ENCODE measurements around the gene TNS1. TPM values are rescaled to one million over a fixed set of nuclear protein-coding genes. Genes with fewer than 3 reads are reported as not detected.

TNS1 gene
- total RNA-seq, 1 experiment from 2014 or later: 4.5 TPM

DNA sequence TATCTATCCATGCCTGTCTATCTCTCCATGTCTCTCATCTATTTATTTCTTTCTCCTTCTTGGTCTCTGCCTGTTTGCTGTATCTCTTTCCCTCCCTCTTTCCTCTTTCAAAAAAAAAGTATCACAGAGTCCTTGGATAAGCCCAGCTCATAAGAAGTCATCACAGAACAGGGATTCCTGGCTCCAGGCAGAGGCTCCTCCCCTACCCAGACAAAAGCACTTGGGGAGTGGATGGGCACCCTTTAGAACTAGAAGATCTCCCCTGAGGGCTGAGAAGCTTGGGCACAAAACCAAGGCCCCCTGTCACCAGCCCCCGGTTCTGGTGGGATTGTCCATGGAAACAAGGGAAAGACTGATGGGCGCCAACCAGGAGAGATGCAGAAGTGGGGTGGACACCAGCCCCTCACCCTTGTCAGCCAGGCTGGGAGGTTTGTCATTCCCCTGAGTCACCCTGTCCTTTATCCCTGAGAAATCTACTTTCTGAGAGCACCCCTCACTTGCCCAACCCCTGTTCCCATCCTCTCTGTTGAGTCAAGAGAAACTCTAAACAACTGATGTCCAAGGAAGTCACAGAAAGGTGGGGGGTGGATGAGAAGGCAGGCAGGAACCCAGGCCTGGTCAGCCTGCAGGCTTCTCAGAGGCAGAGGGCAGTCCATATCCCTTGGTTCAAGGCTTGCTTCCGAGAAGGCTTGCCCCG is 127.1 kb downstream of the TNS1 start:
- CTCF ChIA-PET: interaction anchor here (0.9 to 1.1 kb wide), 2 partner anchors 9 to 112 kb away, joined by 3 to 4 read pairs; no protein-coding TSS in a partner anchor
- ATAC-seq (no peak), DNase-seq (ENCODE audit: low spot score) (no peak)
- Mint-ChIP-seq H3K4me1 (peaks cover 32% of the 10 kb centered on the region), H3K4me3 (no peak overlapping the region), H3K36me3 (no peaks in the 10 kb centered on the region), H3K27me3 (ENCODE audit: low read depth) (no peaks in the 10 kb centered on the region), H3K27ac (no peak overlapping the region), H3K9me3 (no peaks in the 10 kb centered on the region)
- POLR2A ChIA-PET: no interaction called here
- TF ChIP-seq CBFB (CRISPR knock-in tag; IDR thresholded peaks at IDR 0.05; ENCODE audit: low read depth) (no peak), ZNF396 (CRISPR knock-in tag; IDR thresholded peaks at IDR 0.05; ENCODE audit: borderline replicate concordance) (no peak), ZNF121 (CRISPR knock-in tag; IDR thresholded peaks at IDR 0.05) (no peak), TCF7 (CRISPR knock-in tag; IDR thresholded peaks at IDR 0.05; ENCODE audit: low read depth) (no peak), GTF2I (CRISPR knock-in tag; conservative IDR thresholded peaks at IDR 0.05) (no peak), ZNF512 (CRISPR knock-in tag; IDR thresholded peaks at IDR 0.05; ENCODE audit: borderline replicate concordance) (no peak), ZNF317 (CRISPR knock-in tag; IDR thresholded peaks at IDR 0.05; ENCODE audit: borderline replicate concordance, low read depth) (no peak), RORB (CRISPR knock-in tag; IDR thresholded peaks at IDR 0.05) (no peak), NR1H2 (CRISPR knock-in tag; IDR thresholded peaks at IDR 0.05) (no peak)
- TF ChIP-seq, protein P1, sequence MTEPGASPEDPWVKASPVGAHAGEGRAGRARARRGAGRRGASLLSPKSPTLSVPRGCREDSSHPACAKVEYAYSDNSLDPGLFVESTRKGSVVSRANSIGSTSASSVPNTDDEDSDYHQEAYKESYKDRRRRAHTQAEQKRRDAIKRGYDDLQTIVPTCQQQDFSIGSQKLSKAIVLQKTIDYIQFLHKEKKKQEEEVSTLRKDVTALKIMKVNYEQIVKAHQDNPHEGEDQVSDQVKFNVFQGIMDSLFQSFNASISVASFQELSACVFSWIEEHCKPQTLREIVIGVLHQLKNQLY (CRISPR knock-in tag; IDR thresholded peaks at IDR 0.05): no peak
- TF ChIP-seq, protein P2, sequence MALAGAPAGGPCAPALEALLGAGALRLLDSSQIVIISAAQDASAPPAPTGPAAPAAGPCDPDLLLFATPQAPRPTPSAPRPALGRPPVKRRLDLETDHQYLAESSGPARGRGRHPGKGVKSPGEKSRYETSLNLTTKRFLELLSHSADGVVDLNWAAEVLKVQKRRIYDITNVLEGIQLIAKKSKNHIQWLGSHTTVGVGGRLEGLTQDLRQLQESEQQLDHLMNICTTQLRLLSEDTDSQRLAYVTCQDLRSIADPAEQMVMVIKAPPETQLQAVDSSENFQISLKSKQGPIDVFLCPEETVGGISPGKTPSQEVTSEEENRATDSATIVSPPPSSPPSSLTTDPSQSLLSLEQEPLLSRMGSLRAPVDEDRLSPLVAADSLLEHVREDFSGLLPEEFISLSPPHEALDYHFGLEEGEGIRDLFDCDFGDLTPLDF (CRISPR knock-in tag; IDR thresholded peaks at IDR 0.05): no peak
- TF ChIP-seq, protein P3, sequence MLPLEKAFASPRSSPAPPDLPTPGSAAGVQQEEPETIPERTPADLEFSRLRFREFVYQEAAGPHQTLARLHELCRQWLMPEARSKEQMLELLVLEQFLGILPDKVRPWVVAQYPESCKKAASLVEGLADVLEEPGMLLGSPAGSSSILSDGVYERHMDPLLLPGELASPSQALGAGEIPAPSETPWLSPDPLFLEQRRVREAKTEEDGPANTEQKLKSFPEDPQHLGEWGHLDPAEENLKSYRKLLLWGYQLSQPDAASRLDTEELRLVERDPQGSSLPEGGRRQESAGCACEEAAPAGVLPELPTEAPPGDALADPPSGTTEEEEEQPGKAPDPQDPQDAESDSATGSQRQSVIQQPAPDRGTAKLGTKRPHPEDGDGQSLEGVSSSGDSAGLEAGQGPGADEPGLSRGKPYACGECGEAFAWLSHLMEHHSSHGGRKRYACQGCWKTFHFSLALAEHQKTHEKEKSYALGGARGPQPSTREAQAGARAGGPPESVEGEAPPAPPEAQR (CRISPR knock-in tag; IDR thresholded peaks at IDR 0.05): no peak
- TF ChIP-seq, protein P4, sequence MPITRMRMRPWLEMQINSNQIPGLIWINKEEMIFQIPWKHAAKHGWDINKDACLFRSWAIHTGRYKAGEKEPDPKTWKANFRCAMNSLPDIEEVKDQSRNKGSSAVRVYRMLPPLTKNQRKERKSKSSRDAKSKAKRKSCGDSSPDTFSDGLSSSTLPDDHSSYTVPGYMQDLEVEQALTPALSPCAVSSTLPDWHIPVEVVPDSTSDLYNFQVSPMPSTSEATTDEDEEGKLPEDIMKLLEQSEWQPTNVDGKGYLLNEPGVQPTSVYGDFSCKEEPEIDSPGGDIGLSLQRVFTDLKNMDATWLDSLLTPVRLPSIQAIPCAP (CRISPR knock-in tag; IDR thresholded peaks at IDR 0.05): no peak

- Mint-ChIP-seq H3K27ac (no peak overlapping the region), H3K36me3 (no peaks in the 10 kb centered on the region), H3K4me1 (peaks cover 26% of the 10 kb centered on the region), H3K4me3 (no peak overlapping the region), H3K9me3 (no peaks in the 10 kb centered on the region), H3K27me3 (ENCODE audit: low read depth) (no peaks in the 10 kb centered on the region)
- no peak for ATAC-seq
- DNase-seq (ENCODE audit: low spot score): no peak
- TF ChIP-seq JAZF1 (CRISPR knock-in tag; IDR thresholded peaks at IDR 0.05): no peak
- no peak for TF ChIP-seq ZNF121 (CRISPR knock-in tag; IDR thresholded peaks at IDR 0.05)
- CTCF ChIA-PET: interaction anchor here (0.9 to 2.1 kb wide), 4 partner anchors 10 to 113 kb away, joined by 3 to 9 read pairs (median 4); no protein-coding TSS in a partner anchor
- POLR2A ChIA-PET: no interaction called here
Measured at GRCh38 chr2:217875138-217875537, 127.7 kb downstream of the TNS1 start.

DNA sequence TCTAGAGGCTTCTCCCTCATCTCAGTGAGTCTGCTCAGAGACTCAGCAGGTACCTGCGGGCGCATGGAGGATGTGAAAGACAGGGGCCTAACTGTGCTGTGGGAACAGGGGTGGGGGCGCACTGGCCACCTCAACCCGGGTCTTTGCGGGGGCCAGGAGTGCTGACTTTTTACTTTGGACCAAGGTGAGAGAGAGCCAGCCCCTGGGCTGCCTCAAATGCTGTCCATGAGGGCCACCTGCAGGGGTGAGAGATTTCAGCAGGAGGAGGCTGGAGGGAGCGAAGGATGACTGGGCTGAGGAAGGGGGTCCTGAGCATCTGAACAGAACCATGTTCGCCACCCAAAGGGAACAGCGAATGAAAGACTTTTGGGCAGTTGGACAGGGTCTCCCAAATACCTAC is 129.4 kb downstream of the TNS1 start:
- peak; percentile 73 for ATAC-seq
- peak; percentile 24 for DNase-seq (ENCODE audit: low spot score)
- ChIA-PET POLR2A (no interaction called here), CTCF (interaction anchor here (1.5 to 2.1 kb wide), 3 partner anchors 13 to 84 kb away, joined by 4 to 9 read pairs (median 4); no protein-coding TSS in a partner anchor)
- no peaks in the 10 kb centered on the region for H3K27me3 Mint-ChIP-seq (ENCODE audit: low read depth)
- H3K36me3 Mint-ChIP-seq: no peaks in the 10 kb centered on the region
- H3K4me3 Mint-ChIP-seq: no peak overlapping the region
- H3K27ac Mint-ChIP-seq: no peak overlapping the region
- H3K9me3 Mint-ChIP-seq: no peaks in the 10 kb centered on the region
- no peak for TF ChIP-seq MXD4 (CRISPR knock-in tag; IDR thresholded peaks at IDR 0.05; ENCODE audit: borderline replicate concordance)
- TF ChIP-seq, protein P5, sequence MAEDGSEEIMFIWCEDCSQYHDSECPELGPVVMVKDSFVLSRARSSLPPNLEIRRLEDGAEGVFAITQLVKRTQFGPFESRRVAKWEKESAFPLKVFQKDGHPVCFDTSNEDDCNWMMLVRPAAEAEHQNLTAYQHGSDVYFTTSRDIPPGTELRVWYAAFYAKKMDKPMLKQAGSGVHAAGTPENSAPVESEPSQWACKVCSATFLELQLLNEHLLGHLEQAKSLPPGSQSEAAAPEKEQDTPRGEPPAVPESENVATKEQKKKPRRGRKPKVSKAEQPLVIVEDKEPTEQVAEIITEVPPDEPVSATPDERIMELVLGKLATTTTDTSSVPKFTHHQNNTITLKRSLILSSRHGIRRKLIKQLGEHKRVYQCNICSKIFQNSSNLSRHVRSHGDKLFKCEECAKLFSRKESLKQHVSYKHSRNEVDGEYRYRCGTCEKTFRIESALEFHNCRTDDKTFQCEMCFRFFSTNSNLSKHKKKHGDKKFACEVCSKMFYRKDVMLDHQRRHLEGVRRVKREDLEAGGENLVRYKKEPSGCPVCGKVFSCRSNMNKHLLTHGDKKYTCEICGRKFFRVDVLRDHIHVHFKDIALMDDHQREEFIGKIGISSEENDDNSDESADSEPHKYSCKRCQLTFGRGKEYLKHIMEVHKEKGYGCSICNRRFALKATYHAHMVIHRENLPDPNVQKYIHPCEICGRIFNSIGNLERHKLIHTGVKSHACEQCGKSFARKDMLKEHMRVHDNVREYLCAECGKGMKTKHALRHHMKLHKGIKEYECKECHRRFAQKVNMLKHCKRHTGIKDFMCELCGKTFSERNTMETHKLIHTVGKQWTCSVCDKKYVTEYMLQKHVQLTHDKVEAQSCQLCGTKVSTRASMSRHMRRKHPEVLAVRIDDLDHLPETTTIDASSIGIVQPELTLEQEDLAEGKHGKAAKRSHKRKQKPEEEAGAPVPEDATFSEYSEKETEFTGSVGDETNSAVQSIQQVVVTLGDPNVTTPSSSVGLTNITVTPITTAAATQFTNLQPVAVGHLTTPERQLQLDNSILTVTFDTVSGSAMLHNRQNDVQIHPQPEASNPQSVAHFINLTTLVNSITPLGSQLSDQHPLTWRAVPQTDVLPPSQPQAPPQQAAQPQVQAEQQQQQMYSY (CRISPR knock-in tag; IDR thresholded peaks at IDR 0.05): no peak
- TF ChIP-seq, protein P2 (CRISPR knock-in tag; IDR thresholded peaks at IDR 0.05): no peak
- TF ChIP-seq CBFB (CRISPR knock-in tag; IDR thresholded peaks at IDR 0.05; ENCODE audit: low read depth): no peak
- TF ChIP-seq ZNF396 (CRISPR knock-in tag; IDR thresholded peaks at IDR 0.05; ENCODE audit: borderline replicate concordance): no peak
- no peak for TF ChIP-seq NR3C1 (CRISPR knock-in tag; conservative IDR thresholded peaks at IDR 0.05; ENCODE audit: low read depth)
- TF ChIP-seq ZNF416 (CRISPR knock-in tag; IDR thresholded peaks at IDR 0.05): no peak
- peaks cover 21% of the 10 kb centered on the region for H3K4me1 Mint-ChIP-seq

Data from WTC11 (cell line).